ENCODE measurements around the gene SH2B2. TPM values are rescaled to one million over a fixed set of nuclear protein-coding genes. Genes with fewer than 3 reads are reported as not detected.

Gene SH2B2
- total and polyA plus RNA-seq, 3 donors from 2014 or later = 4.6 to 26.6 (median 22.8) TPM

DNA sequence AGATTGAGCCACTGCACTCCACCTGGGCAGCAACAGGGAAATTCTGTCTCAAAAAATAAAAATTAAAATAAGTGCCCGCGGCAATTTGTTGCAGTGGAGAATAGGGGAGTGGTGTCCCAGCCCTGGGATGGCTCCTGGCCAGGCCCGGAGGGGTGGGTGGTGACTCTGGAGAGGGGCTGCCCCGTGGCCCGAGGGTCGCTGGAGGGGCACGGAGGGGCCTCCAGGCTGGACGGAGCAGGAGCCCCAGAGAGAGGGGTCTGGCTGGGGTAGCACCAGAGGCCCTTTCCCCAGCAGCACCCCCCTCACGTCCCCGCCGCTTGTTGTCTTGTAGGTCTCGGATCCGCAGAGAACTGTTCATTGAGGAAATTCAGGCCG, 38.6 kb upstream of the SH2B2 start:
- DNase-seq = no peak
- H3K4me3 ChIP-seq = peak overlapping the region; percentile 10 to 27
- WGBS, 2 donors = 61 to 77% methylated on average over 11 to 14 of the region's 14 CpGs
- H3K36me3 ChIP-seq (ENCODE audit: low read depth, missing control alignments) = no peaks in the 10 kb centered on the region
- no peaks in the 10 kb centered on the region for H3K9me3 ChIP-seq
- intact Hi-C loops (cut with DNase I; ENCODE audit: low total_unique reads) = no loop called here
- H3K4me1 ChIP-seq = no peaks in the 10 kb centered on the region
- no peaks in the 10 kb centered on the region for H3K27me3 ChIP-seq
- peak overlapping the region; percentile 8 to 18 for H3K27ac ChIP-seq
- TF ChIP-seq, protein P1, sequence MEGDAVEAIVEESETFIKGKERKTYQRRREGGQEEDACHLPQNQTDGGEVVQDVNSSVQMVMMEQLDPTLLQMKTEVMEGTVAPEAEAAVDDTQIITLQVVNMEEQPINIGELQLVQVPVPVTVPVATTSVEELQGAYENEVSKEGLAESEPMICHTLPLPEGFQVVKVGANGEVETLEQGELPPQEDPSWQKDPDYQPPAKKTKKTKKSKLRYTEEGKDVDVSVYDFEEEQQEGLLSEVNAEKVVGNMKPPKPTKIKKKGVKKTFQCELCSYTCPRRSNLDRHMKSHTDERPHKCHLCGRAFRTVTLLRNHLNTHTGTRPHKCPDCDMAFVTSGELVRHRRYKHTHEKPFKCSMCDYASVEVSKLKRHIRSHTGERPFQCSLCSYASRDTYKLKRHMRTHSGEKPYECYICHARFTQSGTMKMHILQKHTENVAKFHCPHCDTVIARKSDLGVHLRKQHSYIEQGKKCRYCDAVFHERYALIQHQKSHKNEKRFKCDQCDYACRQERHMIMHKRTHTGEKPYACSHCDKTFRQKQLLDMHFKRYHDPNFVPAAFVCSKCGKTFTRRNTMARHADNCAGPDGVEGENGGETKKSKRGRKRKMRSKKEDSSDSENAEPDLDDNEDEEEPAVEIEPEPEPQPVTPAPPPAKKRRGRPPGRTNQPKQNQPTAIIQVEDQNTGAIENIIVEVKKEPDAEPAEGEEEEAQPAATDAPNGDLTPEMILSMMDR (IDR thresholded peaks at IDR 0.05) = no peak
- TF ChIP-seq POLR2A (IDR thresholded peaks at IDR 0.05) = no peak

DNA sequence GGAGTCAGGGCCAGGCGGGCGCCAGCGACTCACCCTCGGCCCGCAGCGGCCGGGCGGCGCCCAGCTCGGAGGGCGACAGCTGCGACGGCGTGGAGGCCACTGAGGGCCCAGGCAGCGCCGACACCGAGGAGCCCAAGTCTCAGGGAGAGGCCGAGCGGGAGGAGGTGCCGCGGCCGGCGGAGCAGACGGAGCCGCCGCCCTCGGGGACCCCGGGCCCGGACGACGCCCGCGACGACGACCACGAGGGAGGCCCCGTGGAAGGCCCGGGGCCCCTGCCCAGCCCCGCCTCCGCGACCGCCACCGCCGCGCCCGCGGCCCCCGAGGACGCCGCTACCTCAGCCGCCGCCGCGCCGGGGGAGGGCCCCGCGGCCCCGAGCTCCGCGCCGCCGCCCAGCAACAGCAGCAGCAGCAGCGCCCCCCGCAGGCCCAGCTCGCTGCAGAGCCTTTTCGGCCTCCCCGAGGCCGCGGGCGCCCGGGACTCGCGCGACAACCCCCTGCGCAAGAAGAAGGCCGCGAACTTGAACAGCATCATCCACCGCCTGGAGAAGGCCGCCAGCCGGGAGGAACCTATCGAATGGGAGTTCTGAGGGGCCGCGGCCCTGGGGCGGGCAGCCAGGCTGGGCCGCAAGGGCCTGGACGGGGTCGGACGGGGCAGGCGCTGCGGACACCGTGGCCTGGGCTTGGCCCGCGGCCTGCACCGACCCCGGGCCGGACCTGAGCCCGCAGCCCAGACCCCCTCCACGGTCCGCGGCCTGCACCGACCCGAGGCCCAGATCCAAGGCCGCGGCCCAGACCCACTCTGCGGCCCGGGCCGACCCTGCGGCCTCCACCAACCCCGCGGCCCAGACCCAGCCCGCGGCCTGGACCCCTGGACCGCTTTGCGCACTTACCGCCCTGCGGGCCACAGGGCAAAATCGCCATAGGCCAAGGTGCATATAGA, 37.9 kb upstream of the SH2B2 start:
- no peaks in the 10 kb centered on the region for H3K9me3 ChIP-seq
- H3K27me3 ChIP-seq = no peaks in the 10 kb centered on the region
- 72 to 84% methylated on average over 25 to 70 of the region's 117 CpGs for WGBS, 2 donors

DNA sequence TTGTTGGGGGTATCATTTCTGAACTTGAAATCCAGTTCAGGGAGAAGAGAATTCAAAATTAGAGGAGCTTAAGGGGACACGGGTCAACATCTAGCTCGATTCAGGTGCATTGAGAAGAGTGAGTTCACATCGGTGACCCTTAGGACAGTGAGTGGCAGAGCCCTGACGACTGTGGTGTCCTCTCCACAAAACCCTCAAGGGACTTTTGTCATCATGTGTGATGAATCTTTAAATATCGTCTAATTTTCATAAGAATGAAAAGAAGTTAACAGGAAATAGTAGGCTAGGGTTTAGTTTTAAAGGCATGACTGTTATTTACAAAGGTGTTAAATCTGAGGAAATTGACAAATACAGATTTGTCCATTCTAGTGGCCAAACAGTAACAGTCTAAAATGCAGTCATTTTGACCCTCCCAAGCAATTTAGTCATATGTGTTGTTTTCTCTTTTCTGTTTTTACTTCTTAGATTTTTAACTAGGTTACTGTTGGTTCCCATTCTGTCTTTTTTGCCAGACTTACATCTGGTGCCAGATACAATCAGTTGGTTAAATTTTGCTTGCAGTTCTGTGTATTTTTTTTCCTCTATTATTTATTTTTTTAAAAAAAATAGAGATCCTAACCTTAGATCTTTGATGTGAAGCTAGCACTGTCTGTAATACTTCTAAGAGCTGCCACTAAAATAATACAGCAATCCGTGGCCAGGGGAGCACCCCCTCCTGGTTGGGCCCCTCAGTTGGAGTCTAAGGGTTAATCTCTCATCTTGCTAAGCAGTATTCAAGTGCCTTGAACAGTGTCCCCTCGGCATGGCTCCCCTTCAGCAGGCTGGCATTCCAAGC, 34.9 kb upstream of the SH2B2 start:
- DNase-seq = no peak
- H3K27me3 ChIP-seq = no peaks in the 10 kb centered on the region
- H3K4me1 ChIP-seq = no peaks in the 10 kb centered on the region
- intact Hi-C loops (cut with DNase I; ENCODE audit: low total_unique reads) = no loop called here
- no peak overlapping the region for H3K4me3 ChIP-seq
- TF ChIP-seq, protein P1 (IDR thresholded peaks at IDR 0.05) = no peak
- TF ChIP-seq POLR2A (IDR thresholded peaks at IDR 0.05) = no peak
- no peaks in the 10 kb centered on the region for H3K36me3 ChIP-seq (ENCODE audit: low read depth, missing control alignments)
- H3K9me3 ChIP-seq = no peaks in the 10 kb centered on the region
- H3K27ac ChIP-seq = no peak overlapping the region
- 78 to 86% methylated on average over 7 of the region's 7 CpGs for WGBS, 2 donors

More for the DNA sequence above, 37.9 kb upstream of the SH2B2 start:
- peak overlapping the region; percentile 8 to 18 for H3K27ac ChIP-seq
- H3K4me3 ChIP-seq = peak overlapping the region; percentile 27 to 39
- DNase-seq = peak; percentile 33
- H3K36me3 ChIP-seq (ENCODE audit: low read depth, missing control alignments) = no peaks in the 10 kb centered on the region
- intact Hi-C loops (cut with DNase I; ENCODE audit: low total_unique reads) = no loop called here
- no peaks in the 10 kb centered on the region for H3K4me1 ChIP-seq
- TF ChIP-seq POLR2A (IDR thresholded peaks at IDR 0.05) = no peak
- TF ChIP-seq, protein P1 (IDR thresholded peaks at IDR 0.05) = no peak

DNA sequence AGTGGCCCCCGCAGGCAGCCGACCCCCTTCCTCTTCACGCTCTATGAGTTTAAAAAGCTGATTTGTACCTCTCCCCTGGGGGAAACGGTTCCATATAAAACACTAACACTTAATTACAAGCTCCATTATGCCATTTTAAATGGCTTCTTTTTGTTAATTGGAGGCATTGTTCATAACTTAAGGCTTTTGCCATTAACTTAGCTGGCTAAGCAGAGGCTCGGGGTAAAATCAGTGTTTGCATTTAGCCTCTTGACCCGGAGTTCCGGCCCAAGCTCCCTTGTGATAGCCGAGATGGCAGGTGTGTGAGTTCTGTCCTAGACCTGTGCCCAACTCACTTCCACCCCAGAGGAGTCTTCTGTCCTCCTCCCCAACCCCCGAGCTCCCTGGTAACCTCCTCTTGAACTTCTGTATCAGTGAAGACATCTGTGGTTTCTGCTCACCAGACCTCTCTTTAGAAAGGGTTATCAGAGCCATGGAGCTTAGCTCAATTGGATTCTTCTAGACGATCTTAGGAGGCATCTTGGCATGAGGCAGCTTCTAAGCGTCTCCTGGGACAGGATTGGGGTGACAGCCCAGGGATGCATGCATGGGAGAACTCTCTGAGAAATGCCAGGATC, 34.2 kb upstream of the SH2B2 start:
- no peak overlapping the region for H3K27ac ChIP-seq
- no peaks in the 10 kb centered on the region for H3K36me3 ChIP-seq (ENCODE audit: low read depth, missing control alignments)
- H3K4me3 ChIP-seq = no peak overlapping the region
- no peaks in the 10 kb centered on the region for H3K27me3 ChIP-seq
- H3K4me1 ChIP-seq = no peaks in the 10 kb centered on the region
- H3K9me3 ChIP-seq = no peaks in the 10 kb centered on the region
- WGBS, 2 donors = 71 to 86% methylated on average over 11 of the region's 11 CpGs
- intact Hi-C loops (cut with DNase I; ENCODE audit: low total_unique reads) = no loop called here
- no peak for DNase-seq
- no peak for TF ChIP-seq POLR2A (IDR thresholded peaks at IDR 0.05)
- TF ChIP-seq, protein P1 (IDR thresholded peaks at IDR 0.05) = no peak
